ENCODE results near the gene KCNK13. TPM values are rescaled to one million over a fixed set of nuclear protein-coding genes. Genes with fewer than 3 reads are reported as not detected.
A peak's percentile ranks its signal among the peaks of the same experiment; 100 is the strongest.

The KCNK13 gene
- total and polyA plus RNA-seq, 2 of the 4 experiments (the other 2 are of a cell fraction), result not detected

DNA sequence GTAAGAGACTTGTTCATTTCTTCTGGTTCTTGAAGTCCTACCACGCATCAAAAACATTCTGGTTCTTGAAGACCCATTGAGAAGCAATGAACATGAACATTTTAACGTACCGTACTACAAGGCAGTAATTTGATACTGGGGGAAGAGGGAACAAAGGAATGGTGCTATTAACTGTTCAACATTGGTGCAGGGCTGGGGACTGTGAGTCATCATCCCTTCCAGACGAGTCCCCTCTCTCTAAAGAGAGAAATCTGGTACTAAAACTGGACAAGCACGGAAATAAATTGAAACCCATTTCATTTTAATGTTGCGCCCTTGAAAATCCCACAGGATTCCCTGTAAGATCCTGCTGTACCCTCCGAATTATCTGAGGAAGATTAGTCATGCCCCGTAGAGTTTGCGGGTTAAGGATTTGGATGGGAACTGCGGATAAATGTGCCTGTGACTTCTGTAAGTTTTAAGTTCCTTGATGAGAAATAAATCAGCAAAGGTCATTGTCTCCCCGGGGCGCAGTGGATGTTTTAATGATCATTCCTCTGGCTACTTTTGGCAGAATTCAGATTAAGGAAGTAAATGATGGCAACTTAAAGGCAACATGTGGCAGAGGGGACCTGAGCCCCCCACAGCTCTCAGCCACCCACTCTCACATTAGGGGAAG, 78.6 kb downstream of the KCNK13 start:
- no peak overlapping the region for H2BK20ac ChIP-seq (ENCODE audit: low read depth, low read length)
- no peak overlapping the region for H2AK9ac ChIP-seq (replicated peaks; ENCODE audit: low read depth, low read length, poor library complexity)
- ChIA-PET POLR2A (ENCODE audit: unreplicated experiment) (no interaction called here), CTCF (no interaction called here)
- no peaks in the 10 kb centered on the region for H3K79me1 ChIP-seq (ENCODE audit: low read depth in 1 of 2, low read length in 2 of 2)
- peak overlapping the region; percentile 37 for H2BK5ac ChIP-seq (ENCODE audit: low read depth, low read length, poor library complexity, severe bottlenecking)
- TF ChIP-seq SMC3 (IDR thresholded peaks at IDR 0.05; ENCODE audit: low read depth, low read length), result no peak
- no peak for TF ChIP-seq MAZ (IDR thresholded peaks at IDR 0.05; ENCODE audit: borderline replicate concordance, low read depth, low read length)
- no peak for TF ChIP-seq FOS (IDR thresholded peaks at IDR 0.05; ENCODE audit: low read depth, low read length)
- TF ChIP-seq CEBPB (IDR thresholded peaks at IDR 0.05; ENCODE audit: low read depth, low read length), result no peak
- TF ChIP-seq CHD1 (IDR thresholded peaks at IDR 0.05; ENCODE audit: low read depth, low read length), result no peak
- no peak for TF ChIP-seq BHLHE40 (IDR thresholded peaks at IDR 0.05; ENCODE audit: low read depth, low read length)
- no peak for TF ChIP-seq MAFK (IDR thresholded peaks at IDR 0.05; ENCODE audit: low read depth, low read length)
- no peak for TF ChIP-seq POLR2A (IDR thresholded peaks at IDR 0.05; ENCODE audit: low read depth, low read length)
- TF ChIP-seq ELK1 (IDR thresholded peaks at IDR 0.05; ENCODE audit: borderline replicate concordance, low read depth, low read length), result no peak
- no peak for TF ChIP-seq RFX5 (IDR thresholded peaks at IDR 0.05; ENCODE audit: low read depth, low read length)
- TF ChIP-seq USF2 (IDR thresholded peaks at IDR 0.05; ENCODE audit: low read depth, low read length), result no peak
- no peak for TF ChIP-seq NFE2L2 (IDR thresholded peaks at IDR 0.05; ENCODE audit: low read depth, low read length)
- no peak for TF ChIP-seq MXI1 (IDR thresholded peaks at IDR 0.05; ENCODE audit: borderline replicate concordance, low read depth, low read length)
- TF ChIP-seq RCOR1 (IDR thresholded peaks at IDR 0.05; ENCODE audit: insufficient replicate concordance, low read length), result no peak
- no peak for TF ChIP-seq CTCF (conservative IDR thresholded peaks at IDR 0.05; ENCODE audit: low read depth, low read length)
- no peak for TF ChIP-seq RAD21 (IDR thresholded peaks at IDR 0.05; ENCODE audit: low read length)
- no peak overlapping the region; the same call in 1 of the 2 replicates for H4K91ac ChIP-seq (ENCODE audit: insufficient read depth, low read depth, low read length)
- H3K4me1 ChIP-seq (ENCODE audit: control insufficient read depth, insufficient read depth, low read length), result peaks cover 3% of the 10 kb centered on the region; the same call in 1 of the 2 replicates
- peak overlapping the region; percentile 28; the same call in 1 of the 2 replicates for H4K5ac ChIP-seq (ENCODE audit: low read depth, low read length)
- in situ Hi-C loops (cut with MboI; ENCODE audit: low sequenced_read_pairs), result no loop called here
- H3K14ac ChIP-seq (replicated peaks; ENCODE audit: low read depth, low read length), result no peak overlapping the region
- H2BK120ac ChIP-seq (ENCODE audit: low read depth, low read length), result no peak overlapping the region
- H2BK15ac ChIP-seq (ENCODE audit: low read depth, low read length), result no peak overlapping the region; the same call in 2 of the 3 replicates
- no peak overlapping the region for H2AK5ac ChIP-seq (ENCODE audit: low read depth, low read length)
- H4K20me1 ChIP-seq (ENCODE audit: insufficient read depth, low read length), result no peaks in the 10 kb centered on the region
- intact Hi-C loops (cut with micrococcal nuclease), result no loop called here
- no peaks in the 10 kb centered on the region for H3K9me3 ChIP-seq (ENCODE audit: control insufficient read depth, insufficient read depth, low read length)
- no peak overlapping the region for H3K23ac ChIP-seq (ENCODE audit: low read depth, low read length)
- no peak overlapping the region for H3K4me3 ChIP-seq (ENCODE audit: insufficient read depth, low read depth, low read length)
- H3K18ac ChIP-seq (ENCODE audit: low read depth, low read length), result peak overlapping the region; percentile 32; the same call in 1 of the 2 replicates
- no TSS peak for BruUV-seq (replicated peaks)
- H3K27me3 ChIP-seq (ENCODE audit: control insufficient read depth, insufficient read depth, low read length), result peaks cover 4% of the 10 kb centered on the region
- WGBS, 2 experiments (ENCODE audit: extremely low coverage in 2 of 2, insufficient read length in 1 of 2), result 63% methylated on average over 4 of the region's 12 CpGs; no CpG with 5 or more reads in 1 of the 2 experiments
- H3K4ac ChIP-seq (ENCODE audit: low read depth, low read length), result no peak overlapping the region
- H3K36me3 ChIP-seq (ENCODE audit: control insufficient read depth, insufficient read depth, low read length), result no peaks in the 10 kb centered on the region
- no peaks in the 10 kb centered on the region for H3K9me1 ChIP-seq (ENCODE audit: insufficient read depth, low read length)
- H3K56ac ChIP-seq (ENCODE audit: extremely low read depth, insufficient read depth, low read length), result no peak overlapping the region
- dilution Hi-C loops (cut with HindIII; ENCODE audit: low sequenced_read_pairs, unreplicated experiment), result no loop called here
- no peak overlapping the region for H3K27ac ChIP-seq (ENCODE audit: insufficient read depth, low read length)
- no peak overlapping the region for H3K4me2 ChIP-seq (ENCODE audit: low read depth, low read length)
- H2AFZ ChIP-seq (replicated peaks; ENCODE audit: low read length, poor library complexity), result peak overlapping the region; percentile 60
- peak overlapping the region; percentile 39; a peak in 2 of 4 replicates for H4K8ac ChIP-seq (ENCODE audit: low read depth in 2 of 2, low read length in 2 of 2)
- H3K9ac ChIP-seq (ENCODE audit: low read depth, low read length), result no peak overlapping the region
- no peak for ATAC-seq (ENCODE audit: low read depth)
- peak; percentile 17 for DNase-seq
